HAP-1 (cell line): ENCODE data around the gene IL20RA.
A peak's percentile ranks its signal among the peaks of the same experiment; 100 is the strongest.
"Not testable (repeated sequence)": the region's sequence is repeated elsewhere in the genome, so short reads cannot be mapped to it uniquely, and the experiment has no call there.

Experiments
- DNase-seq, 2 experiments: peaks; one replicate each; pipeline ENCODE4 v3.0.0-alpha.2; 2016 to 2020; ENCODE audit warnings: low spot score in 2 of 2
- H3K27me3 ChIP-seq: fragments of 250-450 bp; sonication (Bioruptor Pico); 2 replicates; pipeline ENCODE4 v1.5.1; 2020; ENCODE audit warnings: low read depth, mild to moderate bottlenecking, moderate library complexity
- H3K36me3 ChIP-seq: fragments of 250-450 bp; sonication (Bioruptor Pico); replicated peaks from 2 replicates; pipeline ENCODE4 v1.5.1; 2020; ENCODE audit warnings: mild to moderate bottlenecking
- H3K4me1 ChIP-seq: fragments of 250-450 bp; sonication (Bioruptor Pico); 2 replicates; pipeline ENCODE4 v1.5.1; 2020; ENCODE audit warnings: mild to moderate bottlenecking
- H3K4me3 ChIP-seq: fragments of 250-450 bp; sonication (Bioruptor Pico); 2 replicates; pipeline ENCODE4 v1.5.1; 2020; ENCODE audit warnings: mild to moderate bottlenecking, moderate library complexity
- H3K9me3 ChIP-seq: fragments of 250-450 bp; sonication (Bioruptor Pico); 2 replicates; pipeline ENCODE4 v1.5.1; 2020; ENCODE audit warnings: mild to moderate bottlenecking, moderate library complexity
- in situ Hi-C: fragments of 300-500 bp; cut with MboI; formaldehyde crosslinking; loops from 3 replicates; pipeline ENCODE4 v1.14.3; 2020; ENCODE audit warnings: low sequenced_read_pairs, inconsistent platforms, mixed read lengths

IL20RA gene

DNA sequence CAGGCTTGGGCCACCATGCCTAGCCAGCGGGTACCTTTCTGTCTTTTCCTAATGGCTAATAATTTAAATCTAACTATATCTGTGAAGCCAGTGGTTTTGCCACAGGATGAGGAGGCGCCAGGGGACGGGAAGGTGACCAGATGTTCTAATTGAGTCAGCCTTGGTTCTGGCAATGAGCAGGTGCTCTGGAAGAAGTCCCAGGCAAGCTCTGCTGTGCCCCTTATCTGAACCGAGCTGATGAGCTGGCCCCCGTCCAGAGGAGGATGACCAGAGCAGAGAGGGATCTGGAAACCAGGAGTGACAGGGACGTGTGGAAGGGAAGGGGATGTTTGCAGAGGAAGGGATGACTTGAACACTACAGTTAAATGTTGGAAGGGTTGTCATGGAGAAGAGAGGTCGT lies 75.9 kb downstream of the IL20RA start:
- Histone ChIP-seq H3K4me1 (no peaks in the 10 kb centered on the region), H3K27me3 (no peaks in the 10 kb centered on the region), H3K4me3 (no peak overlapping the region), H3K9me3 (no peaks in the 10 kb centered on the region), H3K36me3 (no peaks in the 10 kb centered on the region)
- in situ Hi-C loops = no loop called here
- DNase-seq = no peak

DNA sequence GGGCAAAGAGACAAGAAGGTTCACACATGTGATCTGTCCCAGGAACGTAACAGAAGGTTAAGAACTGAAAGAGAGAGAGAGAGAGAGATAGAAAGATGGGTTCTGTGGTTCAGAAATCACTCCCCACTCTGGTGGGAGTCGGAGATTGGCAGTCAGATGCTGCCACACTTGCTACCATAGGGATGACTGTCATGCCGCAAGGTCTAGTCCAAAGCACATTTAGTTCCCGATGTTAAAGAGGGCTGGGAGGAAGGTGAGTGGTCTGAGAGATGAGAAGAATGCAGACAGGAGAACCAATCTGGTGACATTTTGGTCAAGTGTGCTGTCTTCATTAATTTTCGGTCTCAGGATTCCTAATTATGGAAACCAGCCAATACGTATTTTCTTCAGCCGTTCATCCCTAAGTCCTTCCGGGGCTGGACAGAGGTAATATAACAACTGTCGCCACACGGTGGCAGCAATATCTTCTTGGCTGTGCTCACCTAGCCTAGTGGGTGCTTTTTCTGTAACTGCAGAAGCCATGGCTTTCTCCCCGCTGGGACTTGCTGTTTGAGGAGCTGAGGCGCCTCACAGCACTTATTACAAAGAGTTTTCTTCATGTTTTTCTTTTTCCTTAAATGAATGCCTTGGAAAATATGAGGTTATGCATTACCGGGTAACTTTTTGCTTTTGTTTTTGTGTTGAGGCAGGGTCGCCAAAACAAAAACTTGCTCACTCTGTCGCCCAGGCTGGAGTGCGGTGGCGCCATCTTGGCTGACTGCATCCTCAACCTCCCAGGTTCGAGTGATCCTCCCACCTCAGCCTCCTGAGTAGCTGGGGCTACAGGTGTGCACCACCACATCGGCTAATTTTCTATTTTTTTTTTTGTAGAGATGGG lies 76.7 kb downstream of the IL20RA start:
- Histone ChIP-seq H3K4me3 (no peak overlapping the region), H3K36me3 (no peaks in the 10 kb centered on the region), H3K4me1 (no peaks in the 10 kb centered on the region), H3K9me3 (no peaks in the 10 kb centered on the region), H3K27me3 (no peaks in the 10 kb centered on the region)
- in situ Hi-C loops = no loop called here
- peak; percentile 77 to 87 for DNase-seq

DNA sequence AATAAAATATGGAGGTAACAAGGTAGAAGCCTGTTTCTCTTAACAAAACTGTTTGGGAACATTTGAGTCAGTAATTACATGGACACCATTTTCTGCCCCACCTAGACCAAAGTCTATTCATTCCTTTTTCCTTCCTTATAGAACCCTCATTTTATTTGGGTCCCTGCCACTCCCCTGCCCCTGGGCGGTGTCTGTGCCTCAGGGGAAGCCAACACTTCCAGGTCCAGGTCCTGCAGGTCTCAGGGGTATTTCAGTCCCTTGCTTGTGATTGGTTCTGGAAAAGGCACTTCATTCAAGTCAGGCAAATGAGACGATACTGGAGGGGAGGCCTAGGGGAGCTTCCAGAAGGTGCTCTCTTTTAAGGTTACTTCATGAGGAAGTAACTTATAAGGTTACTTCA lies 80.4 kb downstream of the IL20RA start:
- H3K9me3 ChIP-seq = no peaks in the 10 kb centered on the region
- no peak overlapping the region for H3K4me3 ChIP-seq
- in situ Hi-C loops = no loop called here
- no peaks in the 10 kb centered on the region for H3K4me1 ChIP-seq
- H3K27me3 ChIP-seq = no peaks in the 10 kb centered on the region
- no peaks in the 10 kb centered on the region for H3K36me3 ChIP-seq
- no peak for DNase-seq

DNA sequence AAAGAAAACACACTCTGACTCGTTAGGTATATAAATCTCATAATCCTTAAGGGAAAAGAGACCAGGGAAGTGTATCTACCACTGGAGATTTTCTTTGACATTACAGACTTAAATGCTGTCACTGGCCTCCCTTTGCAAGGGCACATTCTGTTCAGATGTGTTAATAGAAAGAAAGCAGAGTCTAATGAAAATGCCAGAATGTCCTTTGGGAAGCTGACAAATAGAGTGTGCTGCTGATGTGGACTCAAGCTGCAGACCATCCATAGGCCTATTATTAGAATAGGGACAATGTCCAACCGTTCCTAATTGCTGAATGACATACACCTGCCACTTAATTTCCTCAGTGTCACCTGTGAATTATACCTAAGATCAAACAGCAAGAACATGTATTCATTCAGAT lies 81.5 kb downstream of the IL20RA start:
- no peak for DNase-seq
- H3K27me3 ChIP-seq = peaks cover 4% of the 10 kb centered on the region; the same call in 1 of the 2 replicates
- no peaks in the 10 kb centered on the region for H3K9me3 ChIP-seq
- in situ Hi-C loops = no loop called here
- H3K36me3 ChIP-seq = no peaks in the 10 kb centered on the region
- H3K4me1 ChIP-seq = no peaks in the 10 kb centered on the region
- H3K4me3 ChIP-seq = no peak overlapping the region

DNA sequence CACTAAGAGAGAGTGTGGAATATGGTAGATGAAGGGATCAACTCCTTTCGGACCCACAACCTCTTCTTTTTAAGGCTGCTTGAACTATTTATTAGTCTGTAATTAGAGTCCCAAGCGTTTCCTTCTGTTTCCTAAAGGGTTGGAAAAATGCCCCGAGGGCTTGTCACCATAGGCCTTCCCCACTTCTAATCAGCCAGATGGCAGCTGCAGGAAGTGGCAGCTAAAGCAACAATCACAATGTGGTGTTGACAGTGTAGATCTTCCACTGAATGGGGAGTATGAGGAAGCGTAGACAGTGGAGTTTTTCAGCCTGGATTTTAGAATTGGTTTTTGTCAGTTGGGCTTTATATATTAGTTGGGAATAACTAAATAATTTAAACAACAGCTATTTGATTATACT lies 82.1 kb downstream of the IL20RA start:
- no peaks in the 10 kb centered on the region for H3K36me3 ChIP-seq
- DNase-seq = peak; percentile 25 to 53
- in situ Hi-C loops = no loop called here
- no peaks in the 10 kb centered on the region for H3K4me1 ChIP-seq
- no peaks in the 10 kb centered on the region for H3K9me3 ChIP-seq
- peaks cover 4% of the 10 kb centered on the region; the same call in 1 of the 2 replicates for H3K27me3 ChIP-seq
- no peak overlapping the region for H3K4me3 ChIP-seq

DNA sequence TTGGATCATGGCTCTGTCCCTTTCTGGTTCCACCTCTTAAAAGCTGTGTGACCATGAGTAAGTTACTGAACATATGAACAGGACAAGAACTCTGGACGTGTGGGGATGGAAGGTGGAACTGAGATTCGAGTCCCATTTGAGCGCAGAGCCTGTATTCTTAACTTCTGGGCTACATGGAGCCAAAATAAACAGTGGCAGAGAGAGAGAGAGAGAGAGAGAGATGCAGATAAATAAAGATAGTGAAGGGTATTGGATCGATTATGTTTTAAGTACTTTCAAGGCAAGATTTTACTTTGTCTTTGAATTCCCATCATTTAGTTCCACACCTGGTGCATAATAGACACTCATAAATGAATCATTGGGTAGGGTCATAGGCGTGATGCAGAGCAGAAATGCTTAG lies 82.9 kb downstream of the IL20RA start:
- in situ Hi-C loops = no loop called here
- Histone ChIP-seq H3K4me3 (no peak overlapping the region), H3K27me3 (peaks cover 4% of the 10 kb centered on the region; the same call in 1 of the 2 replicates), H3K4me1 (peaks cover 3% of the 10 kb centered on the region), H3K36me3 (no peaks in the 10 kb centered on the region), H3K9me3 (no peaks in the 10 kb centered on the region)
- DNase-seq = no peak

DNA sequence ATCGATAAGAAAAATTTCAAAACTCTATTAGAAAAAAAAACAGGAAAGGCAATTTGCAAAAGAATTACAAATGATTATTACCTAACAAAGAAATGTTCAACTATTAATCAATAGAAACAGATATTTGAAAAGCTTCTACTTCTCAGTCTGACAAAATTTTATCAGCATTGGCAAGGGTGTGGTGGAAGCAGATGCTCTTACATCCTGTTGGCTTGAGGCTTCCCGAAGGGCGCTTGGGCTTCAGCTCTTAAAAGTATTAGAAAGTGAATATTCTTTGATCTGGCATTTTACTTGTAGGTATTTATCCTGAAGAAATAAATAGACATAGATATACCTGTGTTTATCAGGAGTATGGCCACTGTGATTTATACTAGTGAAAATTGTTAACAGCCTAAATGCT lies 84.0 kb downstream of the IL20RA start:
- in situ Hi-C loops = no loop called here
- H3K9me3 ChIP-seq = no peaks in the 10 kb centered on the region
- peaks cover 4% of the 10 kb centered on the region; the same call in 1 of the 2 replicates for H3K27me3 ChIP-seq
- H3K36me3 ChIP-seq = no peaks in the 10 kb centered on the region
- peaks cover 13% of the 10 kb centered on the region for H3K4me1 ChIP-seq
- no peak overlapping the region for H3K4me3 ChIP-seq
- DNase-seq = no peak

DNA sequence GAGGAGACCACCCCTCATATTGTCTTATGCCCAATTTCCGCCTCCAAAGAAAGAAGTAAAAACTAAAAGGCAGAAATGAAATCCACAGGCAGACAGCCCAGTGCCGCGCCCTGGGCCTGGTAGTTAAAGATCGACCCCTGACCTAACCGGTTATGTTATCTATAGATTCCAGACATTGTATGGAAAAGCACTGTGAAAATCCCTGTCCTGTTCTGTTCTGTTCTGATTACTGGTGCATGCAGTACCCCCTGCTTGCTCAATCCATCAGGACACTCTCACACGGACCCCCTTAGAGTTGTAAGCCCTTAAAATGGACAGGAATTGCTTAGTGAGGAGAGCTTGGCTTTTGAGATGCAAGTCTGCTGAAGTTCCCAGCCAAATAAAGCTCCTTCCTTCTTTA lies 84.8 kb downstream of the IL20RA start:
- H3K36me3 ChIP-seq, H3K27me3 ChIP-seq, H3K4me3 ChIP-seq, DNase-seq, in situ Hi-C loops, H3K9me3 ChIP-seq: not testable (repeated sequence)
- H3K4me1 ChIP-seq = peaks cover 18% of the 10 kb centered on the region

DNA sequence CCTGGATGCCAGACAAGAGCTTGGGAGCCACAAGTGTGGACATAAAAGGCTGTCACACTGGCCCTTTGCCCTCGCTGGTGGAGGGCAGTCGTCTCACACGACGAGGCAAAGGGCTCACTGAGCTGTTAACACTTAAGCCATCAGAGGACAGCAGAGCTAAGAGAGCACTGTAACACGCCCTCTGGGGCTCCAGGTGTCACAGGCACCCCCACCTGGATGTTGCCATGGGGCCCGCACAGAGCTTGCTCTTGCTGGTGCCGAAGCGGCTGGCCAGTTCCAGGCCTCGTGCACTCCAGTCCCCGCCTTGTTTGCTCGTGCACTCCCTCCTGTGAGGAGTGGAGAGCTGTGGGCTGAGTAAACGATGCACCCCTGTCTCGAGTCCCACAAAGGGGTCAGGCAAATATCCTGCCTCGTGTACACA lies 85.3 kb downstream of the IL20RA start:
- no peaks in the 10 kb centered on the region for H3K36me3 ChIP-seq
- in situ Hi-C loops = no loop called here
- peaks cover 4% of the 10 kb centered on the region; the same call in 1 of the 2 replicates for H3K27me3 ChIP-seq
- H3K9me3 ChIP-seq = no peaks in the 10 kb centered on the region
- peaks cover 18% of the 10 kb centered on the region for H3K4me1 ChIP-seq
- DNase-seq = no peak
- H3K4me3 ChIP-seq = no peak overlapping the region

DNA sequence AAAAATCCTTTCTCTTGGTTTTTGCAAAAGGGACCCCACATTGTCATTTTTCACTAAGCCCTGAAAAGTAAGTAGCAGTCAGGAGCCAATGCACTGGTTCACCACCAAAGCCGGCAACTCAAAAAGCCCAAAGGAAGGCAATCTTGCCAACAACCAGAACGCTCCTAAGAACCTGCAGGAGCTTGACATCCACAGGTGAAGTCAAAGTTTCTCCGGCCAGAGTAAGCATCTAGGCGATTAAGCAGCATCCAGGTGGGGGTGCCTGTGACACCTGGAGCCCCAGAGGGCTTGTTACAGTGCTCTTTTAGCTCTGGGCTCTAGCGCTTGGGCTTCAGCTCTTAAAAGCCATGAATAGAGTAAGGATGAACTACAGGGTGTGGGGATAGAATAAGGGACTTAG lies 86.6 kb downstream of the IL20RA start:
- in situ Hi-C loops = no loop called here
- H3K4me3 ChIP-seq = no peak overlapping the region
- peaks cover 18% of the 10 kb centered on the region for H3K4me1 ChIP-seq
- DNase-seq = no peak
- H3K9me3 ChIP-seq = no peaks in the 10 kb centered on the region
- peaks cover 6% of the 10 kb centered on the region; the same call in 1 of the 2 replicates for H3K27me3 ChIP-seq
- no peaks in the 10 kb centered on the region for H3K36me3 ChIP-seq

DNA sequence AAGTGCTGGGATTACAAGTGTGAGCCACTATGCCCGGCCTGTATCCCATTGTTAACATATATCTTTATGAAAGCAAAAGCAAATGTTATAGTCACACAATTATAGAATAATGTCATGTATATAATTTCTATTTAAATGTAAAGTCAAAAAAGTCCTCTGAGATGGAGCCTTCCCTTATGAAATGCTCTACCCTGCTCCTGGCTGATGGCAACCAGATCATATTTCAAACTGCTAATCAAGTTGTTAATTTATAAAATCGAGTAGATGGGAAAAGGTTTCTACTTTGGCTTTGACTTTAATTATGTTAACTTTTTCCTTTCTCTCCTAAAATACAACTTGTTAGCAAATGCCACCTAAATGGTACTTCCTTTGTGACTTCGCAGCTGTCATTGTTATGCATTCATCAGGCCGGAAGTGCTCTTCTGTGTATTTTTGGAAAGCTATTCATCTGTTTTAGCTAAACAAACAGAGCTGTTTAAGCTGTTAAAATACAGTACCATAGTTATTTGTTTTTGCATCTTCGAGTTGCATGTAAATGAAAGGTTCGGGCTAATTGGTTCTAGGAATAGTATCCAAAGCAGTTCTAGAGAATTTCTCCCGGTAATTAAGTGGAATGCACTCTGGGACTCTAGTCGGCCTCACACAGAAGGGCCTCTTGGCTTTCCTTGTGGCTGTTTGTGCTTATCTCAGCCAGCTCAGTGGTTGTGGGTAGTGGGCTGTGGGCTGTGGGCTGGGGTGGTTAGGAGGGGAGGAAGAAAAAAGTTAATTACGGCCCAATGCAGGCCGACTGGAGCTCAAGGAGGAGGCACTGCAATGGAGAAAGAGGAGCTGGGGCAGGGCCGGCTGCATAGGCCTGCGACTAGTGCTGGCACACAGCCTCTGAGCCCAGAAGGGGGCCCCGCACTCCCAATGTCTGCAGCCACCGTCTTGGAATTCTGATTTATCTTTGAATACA lies 87.9 kb downstream of the IL20RA start:
- DNase-seq = peak; percentile 66 to 81
- in situ Hi-C loops = no loop called here
- Histone ChIP-seq H3K4me1 (peaks cover 24% of the 10 kb centered on the region), H3K9me3 (no peaks in the 10 kb centered on the region), H3K36me3 (no peaks in the 10 kb centered on the region), H3K4me3 (no peak overlapping the region), H3K27me3 (peaks cover 6% of the 10 kb centered on the region; the same call in 1 of the 2 replicates)

DNA sequence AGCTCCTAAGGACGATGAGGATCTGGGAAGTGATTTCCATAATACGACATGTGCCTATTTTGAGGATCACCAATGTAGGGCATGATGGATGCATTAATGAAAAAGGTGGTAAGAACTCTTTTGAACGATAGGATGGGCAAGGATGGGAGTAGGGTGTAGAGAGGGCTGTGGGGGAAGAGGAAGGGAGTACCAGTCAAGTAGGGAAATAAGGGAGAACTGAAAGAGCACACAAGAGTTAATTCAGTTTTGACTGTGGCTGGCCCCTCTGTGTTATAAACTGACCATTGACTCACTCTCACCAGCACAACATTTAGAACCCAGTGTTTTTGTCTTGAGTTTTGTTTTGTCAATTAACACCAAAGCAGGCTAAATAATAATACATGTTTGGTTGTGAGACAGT lies 89.6 kb downstream of the IL20RA start:
- Histone ChIP-seq H3K4me3 (no peak overlapping the region), H3K27me3 (peaks cover 6% of the 10 kb centered on the region; the same call in 1 of the 2 replicates), H3K4me1 (peaks cover 24% of the 10 kb centered on the region), H3K36me3 (no peaks in the 10 kb centered on the region), H3K9me3 (no peaks in the 10 kb centered on the region)
- in situ Hi-C loops = no loop called here
- DNase-seq = no peak

DNA sequence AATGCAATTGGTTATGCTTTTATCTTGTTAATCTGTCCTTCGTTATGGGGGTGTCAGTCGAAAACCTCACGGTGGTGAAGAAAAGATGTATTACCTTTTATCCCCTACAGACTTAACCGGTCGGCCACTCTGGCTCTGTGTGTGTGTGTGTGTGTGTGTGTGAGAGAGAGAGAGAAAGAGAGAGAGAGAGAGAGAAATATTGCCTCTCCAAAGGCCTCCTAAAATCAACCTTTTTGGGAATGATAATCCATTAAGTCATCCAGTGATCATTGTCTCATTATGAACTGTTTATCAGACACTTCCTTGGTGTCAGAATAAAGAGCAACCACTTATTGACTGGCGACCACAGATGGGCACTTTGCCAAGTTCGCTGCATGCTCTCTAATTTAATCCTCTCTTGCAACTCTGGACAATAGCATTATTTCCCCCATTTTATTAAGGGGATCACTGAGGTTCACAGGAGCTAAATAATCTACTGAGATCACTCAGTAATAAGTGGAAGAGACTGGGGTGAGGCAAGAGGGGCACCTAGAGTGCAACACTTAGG lies 92.0 kb downstream of the IL20RA start:
- in situ Hi-C loops = no loop called here
- H3K9me3 ChIP-seq = no peaks in the 10 kb centered on the region
- H3K36me3 ChIP-seq = no peaks in the 10 kb centered on the region
- 0 out of 2 replicates have a peak, but pooled peaks cover 2% of the 10 kb centered on the region for H3K27me3 ChIP-seq
- DNase-seq = peak; percentile 69 to 73
- H3K4me1 ChIP-seq = peaks cover 24% of the 10 kb centered on the region
- no peak overlapping the region for H3K4me3 ChIP-seq
